Hematopoietic multipotent progenitor cell (in vitro differentiated cells): Measurements from ENCODE around the gene TNNI2. TPM values are rescaled to one million over a fixed set of nuclear protein-coding genes. Genes with fewer than 3 reads are reported as not detected.
"Not testable (repeated sequence)": the region's sequence is repeated elsewhere in the genome, so short reads cannot be mapped to it uniquely, and the experiment has no call there.

Experiments used
- DNase-seq, 3 donors: peaks; one replicate each; pipeline ENCODE4 v3.0.0-alpha.2; 2011 to 2015; ENCODE audit warnings: low read depth in 2 of 3, low spot score in 2 of 3
- total RNA-seq: library from RNA; depleted of rRNA; stranded (reverse); fragments of >200 nt; gene quantifications from one replicate; pipeline ENCODE4 v1.2.3, GENCODE V29; 2012

Gene TNNI2
- total RNA-seq, 1 donor, result 1.3 TPM

DNA sequence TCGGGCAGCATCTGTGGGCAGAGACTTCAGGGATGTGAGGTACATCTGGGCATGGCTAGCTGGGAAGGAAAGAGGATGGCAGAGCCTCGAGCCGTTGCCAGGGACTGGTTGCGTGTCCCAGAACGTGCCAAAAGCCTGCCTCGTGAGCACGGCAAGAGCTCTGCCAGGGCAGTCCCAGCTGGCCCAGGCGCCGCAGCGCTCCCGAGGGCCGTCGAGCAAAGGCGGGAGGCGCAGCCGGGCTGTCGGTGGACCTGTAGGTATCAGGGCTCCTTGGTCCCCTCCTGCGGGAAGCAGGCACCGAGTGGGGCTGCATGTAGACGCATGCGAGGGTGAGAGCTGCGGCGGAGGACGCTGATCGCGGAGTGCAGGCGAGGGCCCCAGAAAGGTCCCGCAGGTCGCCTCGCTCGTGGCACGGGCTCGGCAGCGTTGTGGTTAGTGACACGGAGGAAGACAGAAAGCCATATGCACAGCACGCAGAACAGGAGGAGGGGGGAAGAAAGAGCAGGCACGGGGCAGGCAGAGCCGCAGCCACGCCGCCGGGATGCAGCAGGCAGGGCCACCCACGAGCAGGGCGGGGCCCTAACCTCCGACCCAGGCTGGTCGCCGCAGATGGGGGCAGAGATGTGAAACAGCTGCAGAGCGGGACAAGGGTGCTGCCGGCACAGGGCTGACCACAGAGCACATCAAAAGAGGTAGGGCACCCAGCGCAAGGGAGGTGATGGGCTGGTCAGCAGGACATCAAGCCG lies 32.1 kb downstream of the TNNI2 start:
- DNase-seq, result no peak

DNA sequence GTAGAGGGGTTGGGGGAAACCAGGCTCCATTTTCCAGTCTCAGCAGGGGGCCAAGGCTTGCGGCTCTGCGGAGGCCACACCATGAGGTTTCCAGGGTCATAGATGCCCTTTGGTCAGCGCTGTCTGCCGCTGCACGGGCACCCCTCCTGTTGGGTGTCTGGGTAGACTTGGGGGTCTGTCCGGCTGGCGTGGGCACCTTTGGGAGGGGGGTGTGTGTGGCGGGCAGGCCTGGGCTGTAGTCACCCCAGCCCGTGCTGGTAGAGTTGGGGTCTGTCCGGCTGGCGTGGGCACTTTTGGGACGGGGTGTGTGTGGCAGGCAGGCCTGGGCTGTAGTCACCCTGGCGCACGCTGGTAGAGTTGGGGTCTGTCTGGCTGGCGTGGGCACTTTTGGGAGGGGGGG lies 32.8 kb downstream of the TNNI2 start:
- no peak for DNase-seq

DNA sequence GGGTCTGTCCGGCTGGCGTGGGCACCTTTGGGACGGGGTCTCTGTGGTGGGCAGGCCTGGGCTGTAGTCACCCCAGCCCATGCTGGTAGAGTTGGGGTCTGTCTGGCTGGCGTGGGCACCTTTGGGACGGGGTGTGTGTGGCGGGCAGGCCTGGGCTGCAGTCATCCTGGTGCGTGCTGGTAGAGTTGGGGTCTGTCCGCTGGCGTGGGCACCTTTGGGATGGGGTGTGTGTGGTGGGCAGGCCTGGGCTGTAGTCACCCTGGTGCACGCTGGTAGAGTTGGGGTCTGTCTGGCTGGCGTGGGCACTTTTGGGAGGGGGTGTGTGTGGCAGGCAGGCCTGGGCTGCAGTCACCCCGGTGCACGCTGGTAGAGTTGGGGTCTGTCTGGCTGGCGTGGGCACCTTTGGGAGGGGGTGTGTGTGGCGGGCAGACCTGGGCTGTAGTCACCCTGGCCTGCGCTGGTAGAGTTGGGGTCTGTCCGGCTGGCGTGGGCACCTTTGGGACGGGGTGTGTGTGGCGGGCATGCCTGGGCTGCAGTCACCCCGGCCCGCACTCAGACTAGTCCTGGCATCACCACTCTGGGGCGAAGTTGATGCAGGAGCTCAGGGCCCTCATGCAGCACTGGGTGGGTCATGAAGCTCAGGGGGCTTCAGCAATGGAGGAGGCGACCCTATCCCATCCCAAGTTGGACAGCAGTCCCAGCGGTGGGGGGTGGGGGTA lies 33.6 kb downstream of the TNNI2 start:
- no peak for DNase-seq

DNA sequence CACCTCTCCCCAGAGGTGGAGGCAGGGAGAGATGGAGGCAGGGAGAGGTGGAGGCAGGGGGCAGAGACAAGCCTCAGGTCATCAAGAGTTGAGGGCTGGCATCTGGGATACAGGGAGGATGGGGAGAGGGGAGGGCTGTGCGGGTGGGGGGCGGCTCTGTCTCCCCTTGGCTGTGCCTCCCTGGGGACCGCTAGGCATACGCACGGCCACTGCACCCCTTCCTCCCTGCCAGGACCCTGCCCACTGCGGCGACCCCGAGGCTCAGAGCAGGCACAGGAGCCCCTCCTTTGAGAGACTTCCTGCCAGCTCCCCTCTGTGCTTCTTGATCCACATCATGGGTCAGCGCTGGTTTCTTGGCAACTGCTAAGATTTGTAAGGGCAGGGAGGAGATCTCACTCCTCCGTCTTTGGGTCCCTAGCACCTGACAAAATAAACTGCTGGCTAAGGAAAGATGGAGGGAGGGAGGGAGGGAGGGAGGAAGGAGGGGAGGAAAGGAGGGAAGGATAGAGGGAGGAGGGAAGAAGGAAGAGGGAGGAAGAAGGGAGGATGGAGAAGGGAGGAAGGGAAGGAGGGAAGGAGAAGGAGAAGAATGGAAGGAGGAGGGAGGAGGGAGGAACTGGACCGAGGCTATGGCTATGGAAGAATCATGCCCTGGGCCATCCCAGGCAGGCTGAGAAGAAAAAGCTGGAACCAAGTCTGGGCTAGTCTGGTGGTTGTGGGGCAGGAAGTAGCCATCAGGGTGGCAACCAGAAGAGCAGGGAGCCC lies 34.4 kb downstream of the TNNI2 start:
- DNase-seq, result no peak

DNA sequence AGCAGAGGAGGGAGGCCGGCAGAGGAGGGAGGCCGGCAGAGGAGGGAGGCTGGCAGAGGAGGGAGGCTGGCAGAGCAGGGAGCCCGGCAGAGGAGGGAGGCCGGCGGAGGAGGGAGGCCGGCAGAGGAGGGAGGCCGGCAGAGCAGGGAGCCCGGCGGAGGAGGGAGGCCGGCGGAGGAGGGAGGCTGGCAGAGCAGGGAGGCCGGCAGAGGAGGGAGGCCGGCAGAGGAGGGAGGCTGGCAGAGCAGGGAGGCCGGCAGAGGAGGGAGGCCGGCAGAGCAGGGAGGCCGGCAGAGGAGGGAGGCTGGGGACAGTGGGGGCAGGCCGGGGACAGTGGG lies 35.0 kb downstream of the TNNI2 start:
- DNase-seq, result not testable (repeated sequence)

DNA sequence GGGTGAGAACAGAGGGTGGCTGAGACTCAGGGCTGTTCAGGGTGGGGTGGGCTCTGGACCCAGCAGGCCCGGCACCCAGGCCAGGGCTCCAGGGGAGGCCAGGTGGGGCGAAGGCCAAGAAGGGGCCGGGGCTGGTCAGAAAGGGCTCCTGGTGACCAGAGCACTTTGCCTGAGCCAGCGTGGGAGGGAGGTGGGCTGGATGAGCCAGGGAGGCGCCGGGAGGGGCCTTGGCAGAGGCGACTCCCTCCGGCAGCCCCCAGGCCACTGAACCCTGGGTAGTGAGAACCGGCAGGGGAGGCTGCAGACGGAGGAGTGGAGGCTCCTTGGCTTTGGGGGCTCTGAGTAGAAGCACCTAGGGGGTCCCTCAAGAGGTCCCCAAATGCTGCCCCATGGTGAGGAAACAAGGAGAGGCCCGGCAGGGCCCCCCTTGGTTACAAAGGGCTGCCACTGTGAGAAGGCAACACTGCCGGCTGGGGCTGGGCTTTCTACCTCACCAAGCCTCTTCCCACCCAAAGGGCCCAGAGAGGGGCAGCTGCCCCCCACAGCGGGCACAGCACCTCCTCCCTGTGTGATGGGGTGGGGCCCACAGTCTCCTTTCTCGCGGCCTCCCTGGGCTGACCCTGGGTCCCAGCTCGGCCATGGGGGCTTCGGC lies 35.8 kb downstream of the TNNI2 start:
- DNase-seq, result not testable (repeated sequence)

DNA sequence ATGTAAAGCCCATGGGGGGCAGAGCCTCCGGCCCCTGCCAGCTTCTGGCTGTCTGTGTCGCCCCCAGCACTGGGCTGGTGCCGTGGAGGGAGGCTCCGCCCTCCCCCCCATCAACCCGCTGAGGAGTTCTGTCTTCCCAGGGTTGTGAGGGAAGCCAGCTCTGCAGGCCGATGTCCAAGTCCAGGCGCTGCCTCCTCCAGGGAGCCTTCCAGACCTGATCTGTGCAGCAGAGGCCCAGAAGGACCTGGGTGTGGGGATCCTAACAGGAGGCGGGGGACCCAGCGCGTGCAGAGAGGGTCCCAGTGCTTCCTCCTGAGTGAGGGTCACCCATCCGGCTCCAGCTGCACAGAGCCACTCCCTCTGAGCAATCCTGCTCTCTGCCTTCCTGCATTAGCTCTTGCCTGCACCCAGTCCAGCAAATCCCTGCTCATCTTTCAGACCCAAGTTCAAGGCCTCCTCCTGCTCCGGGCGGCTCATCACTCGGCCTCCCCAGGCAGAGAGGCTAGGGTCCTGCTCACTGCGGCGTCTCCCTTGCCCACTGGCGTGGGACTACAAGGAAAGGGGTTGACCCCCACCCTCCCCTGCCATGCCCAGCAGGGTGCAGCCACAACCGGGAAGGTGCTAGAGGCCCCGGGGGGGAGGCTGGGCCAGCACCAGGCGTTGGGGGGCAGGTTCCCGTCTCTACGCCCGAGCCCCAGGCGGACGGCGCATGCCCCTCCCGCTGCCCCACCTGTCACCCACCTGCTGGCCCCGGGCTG lies 36.5 kb downstream of the TNNI2 start:
- no peak for DNase-seq

DNA sequence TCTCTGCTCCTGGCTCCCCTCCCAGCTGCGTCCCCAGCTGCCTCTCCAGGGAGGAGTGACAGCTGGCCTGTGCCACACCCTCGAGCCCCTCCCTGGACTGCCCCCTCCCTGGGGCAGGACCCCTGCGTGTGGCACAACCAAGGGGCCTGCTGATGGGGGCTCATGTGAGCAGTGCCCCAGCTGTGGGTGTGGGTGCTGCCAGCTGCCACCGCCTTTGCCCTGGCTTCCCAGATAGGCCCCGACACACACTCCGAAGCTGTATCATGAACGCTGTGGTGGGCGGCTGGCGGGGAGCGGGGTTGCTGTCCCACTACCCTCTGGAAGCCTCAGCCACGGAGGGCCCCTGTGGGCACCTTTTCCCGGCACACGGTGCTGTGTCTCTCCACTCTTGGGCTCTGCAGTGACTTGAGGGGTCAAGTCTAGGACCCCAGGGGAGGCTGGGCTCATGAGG lies 37.1 kb downstream of the TNNI2 start:
- DNase-seq, result not testable (repeated sequence)

DNA sequence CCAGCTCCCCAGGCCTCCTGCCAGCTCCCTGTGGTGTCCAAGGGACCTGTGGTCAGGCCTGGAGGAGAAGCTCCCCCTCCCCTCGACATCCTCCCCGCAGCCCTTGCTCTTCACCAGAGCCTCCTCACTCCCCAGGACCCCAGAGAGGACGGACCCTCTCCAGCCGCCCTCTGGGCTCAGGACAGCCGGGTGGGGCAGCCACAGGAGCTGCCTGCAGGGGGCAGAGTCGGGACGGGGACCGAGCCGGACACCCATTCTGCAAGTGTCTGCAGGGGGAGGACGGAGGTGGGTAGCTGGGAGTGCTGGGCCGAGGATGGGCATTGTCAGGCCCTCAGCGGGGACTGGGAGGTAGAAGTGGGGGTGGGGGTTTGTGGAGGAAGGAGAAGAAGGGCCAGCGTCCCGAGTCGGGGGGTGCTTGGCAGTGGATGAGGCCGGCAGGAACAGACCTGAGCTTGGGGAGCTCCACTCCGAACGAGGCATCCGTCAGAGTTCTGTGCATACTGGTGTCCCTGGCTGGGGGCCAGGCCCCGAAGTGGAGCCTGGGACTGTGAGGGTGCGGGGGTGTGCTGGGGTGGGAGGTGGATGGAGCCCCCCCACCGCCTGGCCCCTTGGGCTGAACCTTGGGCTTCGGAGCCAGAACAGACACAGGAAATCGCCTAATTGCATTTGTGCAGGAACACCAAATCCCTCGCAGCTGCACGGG lies 37.7 kb downstream of the TNNI2 start:
- peak in 1 of 3 donors; percentile 21 for DNase-seq

DNA sequence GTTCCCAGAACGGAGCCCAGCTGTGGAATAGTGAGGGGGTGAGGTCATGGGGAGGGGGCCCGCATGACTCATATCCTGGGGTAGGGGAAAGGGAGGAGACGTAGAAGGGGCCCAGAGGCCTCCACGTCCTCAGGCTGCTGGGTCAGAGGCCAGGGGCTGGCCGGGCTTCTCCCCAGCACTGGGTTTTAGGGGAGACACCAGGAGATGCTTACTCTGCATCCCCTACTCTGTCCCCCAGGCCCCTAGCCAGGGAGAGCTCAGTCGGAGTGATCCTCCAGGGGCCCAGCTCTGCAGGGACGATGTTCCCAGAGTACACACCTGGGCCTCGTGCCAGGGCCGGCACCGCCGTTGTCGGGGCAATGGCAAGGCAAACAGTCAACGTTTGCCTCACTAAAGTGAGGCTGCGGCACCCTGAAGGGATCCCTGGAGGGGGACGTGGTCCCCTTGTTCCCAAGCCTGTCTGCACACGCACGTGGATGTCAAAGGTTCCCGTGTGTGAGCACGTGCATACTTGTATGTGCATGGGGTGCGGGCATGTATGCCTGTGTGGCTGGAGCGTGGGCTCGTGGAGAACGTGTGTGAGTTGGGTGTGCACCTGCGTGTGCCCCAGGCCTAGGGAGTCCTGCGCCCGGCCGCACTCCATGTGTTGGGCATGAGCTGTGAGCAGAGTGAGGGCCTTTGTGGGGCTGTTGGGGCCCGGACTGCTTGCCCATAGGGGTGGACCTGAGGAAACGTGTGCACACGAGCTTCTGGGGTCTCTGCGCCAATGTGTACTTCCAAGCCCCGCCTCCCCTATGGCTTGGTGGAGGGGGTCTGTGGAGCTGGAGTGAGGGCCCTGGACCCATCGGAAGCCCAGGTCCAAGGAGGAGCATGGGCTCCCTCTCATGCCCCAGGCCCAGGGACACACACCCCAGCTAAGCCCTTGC lies 38.7 kb downstream of the TNNI2 start:
- no peak for DNase-seq

DNA sequence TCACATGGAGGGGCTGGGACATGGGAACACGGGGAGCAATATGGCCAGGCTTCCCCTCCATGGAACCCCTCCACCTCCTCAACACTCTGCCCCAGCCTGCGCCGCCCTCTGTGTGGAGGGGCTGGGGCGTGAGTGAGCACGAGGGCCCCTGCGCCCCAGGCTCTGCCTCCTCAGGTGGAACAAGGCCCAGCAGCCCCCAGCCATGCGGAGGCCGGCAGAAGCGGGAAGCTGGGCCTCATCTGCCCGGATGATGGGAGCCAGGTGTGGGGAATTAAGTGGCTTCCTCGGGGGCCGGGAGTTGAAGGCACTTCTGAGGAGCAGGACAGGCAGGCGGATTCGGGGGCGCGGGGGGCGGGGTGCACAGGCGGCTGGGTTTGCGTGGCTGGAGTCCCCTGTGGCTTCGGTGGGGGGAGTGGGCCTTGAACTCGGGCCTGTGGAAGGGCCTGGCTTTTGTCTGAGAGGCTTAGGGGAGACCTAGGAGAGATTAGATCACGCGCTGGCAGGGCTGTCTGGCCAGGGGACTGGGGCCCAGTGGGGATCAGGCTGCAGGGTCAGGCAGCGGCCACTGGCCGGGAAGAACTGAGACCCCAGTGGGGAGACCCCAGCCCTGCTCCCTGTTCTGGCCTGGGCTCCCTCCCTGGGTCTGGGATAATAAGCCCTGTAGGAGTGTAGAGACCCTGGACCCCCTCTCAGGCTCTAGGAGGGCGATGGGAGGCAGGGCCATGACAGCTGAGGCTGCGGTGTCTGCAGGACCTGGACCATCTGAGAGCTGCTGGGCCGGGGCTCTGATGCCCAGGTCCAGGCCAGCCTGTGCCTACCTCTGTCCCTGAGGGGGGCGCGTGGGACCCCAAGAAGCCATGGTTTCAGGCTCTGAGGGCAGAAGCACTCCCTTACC lies 39.6 kb downstream of the TNNI2 start:
- DNase-seq, result no peak

DNA sequence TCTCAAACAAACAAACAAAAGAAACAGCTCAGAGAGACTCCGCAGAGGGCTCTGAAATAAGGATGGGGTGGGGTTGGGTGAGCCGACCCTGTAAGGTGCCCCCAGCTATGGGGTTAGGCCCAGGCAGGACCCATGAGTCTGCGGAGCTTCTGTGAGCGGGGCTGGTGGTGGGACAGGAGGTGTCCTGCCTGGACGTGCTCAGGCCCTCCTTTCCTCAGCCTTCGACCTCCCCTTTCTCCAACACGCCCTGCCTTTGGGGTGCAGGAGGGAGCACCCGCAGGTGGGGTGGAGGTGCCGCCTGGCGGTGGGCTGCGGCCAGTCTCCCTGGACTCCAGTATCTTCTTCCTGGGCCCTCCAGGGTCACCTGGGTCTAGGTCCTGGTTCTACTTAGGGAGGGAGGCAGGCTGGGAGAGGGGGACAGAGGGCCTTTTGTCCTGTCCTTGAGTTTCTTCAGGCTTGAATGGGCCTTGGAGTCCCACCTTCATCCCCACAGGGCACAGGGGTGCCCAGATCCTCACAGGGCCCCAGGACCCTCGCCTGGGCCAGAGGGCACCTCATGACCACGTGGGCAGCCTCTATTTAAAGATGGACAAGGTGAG lies 40.7 kb downstream of the TNNI2 start:
- no peak for DNase-seq

DNA sequence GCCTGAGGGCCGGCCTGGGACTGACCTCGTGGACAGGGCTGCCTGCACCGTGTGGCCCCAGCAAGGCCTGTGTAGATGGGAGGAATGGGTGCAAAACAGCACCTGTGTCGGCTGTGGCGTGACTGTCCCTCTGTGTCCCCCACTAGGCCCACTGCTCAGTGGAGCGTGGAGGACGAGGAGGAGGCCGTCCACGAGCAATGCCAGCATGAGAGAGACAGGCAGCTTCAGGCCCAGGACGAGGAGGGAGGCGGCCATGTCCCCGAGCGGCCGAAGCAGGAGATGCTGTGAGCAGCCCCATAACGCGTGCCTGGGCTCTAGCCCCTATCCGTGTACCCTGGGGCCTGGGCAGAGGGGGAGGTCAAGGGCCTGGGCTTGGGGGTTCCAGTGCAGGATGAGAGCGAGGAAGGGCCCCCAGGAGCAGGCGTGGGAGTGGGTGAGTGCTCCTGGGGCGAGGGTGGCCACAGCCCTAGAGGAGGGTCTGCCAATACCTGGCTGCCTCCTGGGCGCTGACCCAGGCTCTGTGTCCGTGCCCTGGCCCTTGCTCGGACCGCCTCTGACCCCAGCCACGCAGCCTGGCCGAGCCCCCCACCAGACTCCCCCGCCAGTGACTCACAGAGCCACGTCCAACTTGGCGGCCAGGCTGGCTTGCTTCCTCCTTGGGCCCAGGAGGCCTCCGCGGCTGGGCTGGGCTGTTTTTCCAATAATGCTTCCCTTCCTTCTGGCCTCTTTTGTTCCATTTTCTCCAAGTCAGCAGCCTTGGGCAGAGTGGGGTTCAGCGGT lies 41.4 kb downstream of the TNNI2 start:
- DNase-seq, result no peak

DNA sequence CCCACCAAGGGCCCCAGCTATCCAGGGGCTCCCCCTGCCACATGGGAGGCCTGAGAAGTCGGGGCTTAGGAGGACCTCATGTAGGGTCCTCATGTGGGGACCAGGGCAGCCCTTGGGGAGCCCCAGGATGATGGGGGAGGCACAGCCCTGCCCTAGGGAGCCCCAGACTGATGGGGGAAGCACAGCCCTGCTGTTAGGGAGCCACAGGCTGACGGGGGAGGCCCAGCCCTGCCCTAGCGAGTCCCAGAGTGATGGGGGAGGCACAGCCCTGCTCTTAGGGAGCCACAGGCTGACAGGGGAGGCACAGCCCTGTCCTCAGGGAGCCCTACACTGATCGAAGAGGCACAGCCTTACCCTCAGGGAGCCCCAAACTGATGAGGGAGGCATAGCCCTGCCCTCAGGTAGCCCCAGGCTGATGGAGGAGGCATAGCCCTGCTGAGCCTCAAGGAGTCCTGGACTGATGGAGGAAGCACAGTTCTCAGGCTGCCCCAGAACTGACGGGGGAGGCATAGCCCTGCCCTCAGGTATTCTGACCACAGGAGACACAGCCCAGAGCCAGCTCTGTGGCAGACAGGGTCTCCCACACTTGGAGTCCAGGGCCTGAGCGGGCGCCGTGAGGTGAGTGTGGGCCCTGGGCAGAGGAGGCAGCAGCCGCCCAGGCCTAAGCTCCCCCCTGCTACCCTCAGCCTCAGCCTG lies 42.1 kb downstream of the TNNI2 start:
- no peak for DNase-seq

DNA sequence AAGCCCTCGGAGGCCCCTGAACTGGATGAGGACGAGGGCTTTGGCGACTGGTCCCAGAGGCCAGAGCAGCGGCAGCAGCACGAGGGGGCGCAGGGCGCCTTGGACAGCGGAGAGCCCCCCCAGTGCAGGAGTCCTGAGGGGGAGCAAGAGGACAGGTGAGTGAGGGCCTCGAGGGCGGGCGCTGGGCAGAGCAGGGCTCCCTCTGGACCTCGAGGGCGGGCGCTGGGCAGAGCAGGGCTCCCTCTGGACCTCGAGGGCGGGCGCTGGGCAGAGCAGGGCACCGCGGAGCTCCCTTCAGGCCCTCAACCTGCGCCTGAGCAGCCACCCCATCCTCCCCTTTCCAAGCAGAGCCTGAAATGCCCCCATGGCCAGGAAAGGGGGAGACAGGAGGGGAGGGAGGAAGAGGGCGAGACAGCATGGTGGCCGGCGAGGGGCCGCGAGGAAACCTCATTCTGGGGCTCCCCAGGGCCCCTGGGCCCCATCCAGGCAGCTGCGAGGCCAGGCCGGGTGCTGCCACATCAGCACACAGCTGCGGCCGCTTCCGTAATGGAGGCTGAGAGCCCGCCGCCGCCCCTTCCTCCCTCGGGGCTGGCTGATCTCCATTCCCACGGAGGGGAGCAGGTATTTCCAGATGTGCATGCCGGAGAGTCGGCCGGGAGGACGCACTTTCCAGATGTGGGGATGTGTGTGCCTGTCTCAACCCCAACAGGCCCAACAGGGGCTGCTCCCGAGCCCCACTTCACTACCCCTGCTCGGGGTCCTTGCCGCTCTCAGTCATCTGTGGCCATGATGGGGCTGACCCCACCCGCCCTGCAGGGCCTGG lies 42.9 kb downstream of the TNNI2 start:
- DNase-seq, result peak in 2 of 3 donors; percentile 30 to 54
